Breast epithelium (tissue), 3 donors: ENCODE results near the gene HDX.

ENCODE experiments used
- POLR2A ChIP-seq: fragments of 450-650 bp; IDR thresholded peaks from one replicate; pipeline ENCODE4 v1.6.1; 2016; ENCODE audit warnings: antibody characterized with exemption, mild to moderate bottlenecking, moderate library complexity
- POLR2AphosphoS5 ChIP-seq, 3 donors: sonication (generic); formaldehyde crosslinking; IDR thresholded peaks; one replicate each; pipeline ENCODE4 v1.6.1; 2017; ENCODE audit warnings: antibody characterized with exemption in 3 of 3
- TF ChIP-seq, protein P1 (sequence below), 3 donors: fragments of 450-650 bp; IDR thresholded peaks; one replicate each; pipeline ENCODE4 v1.5.1; 2016 to 2017; ENCODE audit warnings: antibody characterized with exemption in 3 of 3, mild to moderate bottlenecking in 3 of 3, moderate library complexity in 3 of 3

DNA sequence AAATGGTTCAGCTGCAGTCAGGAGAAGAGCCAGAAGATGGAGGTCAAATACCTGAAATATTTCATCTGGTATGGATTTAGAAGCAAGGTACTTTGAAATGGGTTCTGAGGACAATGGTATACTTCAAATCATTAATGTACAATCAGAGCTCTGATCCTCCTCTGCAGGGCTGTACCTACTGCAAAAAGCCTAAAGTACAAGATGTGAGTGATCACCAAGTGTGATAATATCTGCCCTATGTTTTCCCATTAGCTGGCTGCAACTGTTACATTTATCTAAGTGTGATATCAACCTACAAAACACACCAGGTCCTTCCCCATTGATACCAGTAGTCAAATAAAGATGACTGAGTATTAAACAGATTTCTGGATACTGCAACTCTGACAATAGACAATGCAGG, 25.1 kb downstream of the HDX start:
- TF ChIP-seq POLR2A, result no peak
- TF ChIP-seq, protein P1, sequence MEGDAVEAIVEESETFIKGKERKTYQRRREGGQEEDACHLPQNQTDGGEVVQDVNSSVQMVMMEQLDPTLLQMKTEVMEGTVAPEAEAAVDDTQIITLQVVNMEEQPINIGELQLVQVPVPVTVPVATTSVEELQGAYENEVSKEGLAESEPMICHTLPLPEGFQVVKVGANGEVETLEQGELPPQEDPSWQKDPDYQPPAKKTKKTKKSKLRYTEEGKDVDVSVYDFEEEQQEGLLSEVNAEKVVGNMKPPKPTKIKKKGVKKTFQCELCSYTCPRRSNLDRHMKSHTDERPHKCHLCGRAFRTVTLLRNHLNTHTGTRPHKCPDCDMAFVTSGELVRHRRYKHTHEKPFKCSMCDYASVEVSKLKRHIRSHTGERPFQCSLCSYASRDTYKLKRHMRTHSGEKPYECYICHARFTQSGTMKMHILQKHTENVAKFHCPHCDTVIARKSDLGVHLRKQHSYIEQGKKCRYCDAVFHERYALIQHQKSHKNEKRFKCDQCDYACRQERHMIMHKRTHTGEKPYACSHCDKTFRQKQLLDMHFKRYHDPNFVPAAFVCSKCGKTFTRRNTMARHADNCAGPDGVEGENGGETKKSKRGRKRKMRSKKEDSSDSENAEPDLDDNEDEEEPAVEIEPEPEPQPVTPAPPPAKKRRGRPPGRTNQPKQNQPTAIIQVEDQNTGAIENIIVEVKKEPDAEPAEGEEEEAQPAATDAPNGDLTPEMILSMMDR (IDR thresholded peaks at IDR 0.05), result no peak
- TF ChIP-seq POLR2AphosphoS5 (IDR thresholded peaks at IDR 0.05), result no peak
